ENCODE results near the gene SERPINI1. TPM values are rescaled to one million over a fixed set of nuclear protein-coding genes. Genes with fewer than 3 reads are reported as not detected.
A peak's percentile ranks its signal among the peaks of the same experiment; 100 is the strongest.

Gene SERPINI1
- total RNA-seq, 2 experiments from 2014 or later, result 1.2 to 1.7 TPM

- Mint-ChIP-seq H3K4me1 (ENCODE audit: low read depth) (peaks cover 9% of the 10 kb centered on the region), H3K36me3 (ENCODE audit: low read depth) (peaks cover 72% of the 10 kb centered on the region), H3K9me3 (ENCODE audit: insufficient read depth) (no peaks in the 10 kb centered on the region), H3K27me3 (ENCODE audit: low read depth) (no peaks in the 10 kb centered on the region), H3K4me3 (no peak overlapping the region), H3K27ac (no peak overlapping the region)
- ATAC-seq (no peak), DNase-seq (no peak)
- ChIA-PET CTCF (no interaction called here), POLR2A (no interaction called here)
Observed at GRCh38 chr3:167718582-167718981, 16.9 kb upstream of the SERPINI1 start.

- Mint-ChIP-seq H3K4me3 (no peak overlapping the region), H3K36me3 (ENCODE audit: low read depth) (peaks cover 49% of the 10 kb centered on the region), H3K4me1 (ENCODE audit: low read depth) (peaks cover 16% of the 10 kb centered on the region)
Observed at GRCh38 chr3:167723025-167723512, 12.5 kb upstream of the SERPINI1 start.

DNA sequence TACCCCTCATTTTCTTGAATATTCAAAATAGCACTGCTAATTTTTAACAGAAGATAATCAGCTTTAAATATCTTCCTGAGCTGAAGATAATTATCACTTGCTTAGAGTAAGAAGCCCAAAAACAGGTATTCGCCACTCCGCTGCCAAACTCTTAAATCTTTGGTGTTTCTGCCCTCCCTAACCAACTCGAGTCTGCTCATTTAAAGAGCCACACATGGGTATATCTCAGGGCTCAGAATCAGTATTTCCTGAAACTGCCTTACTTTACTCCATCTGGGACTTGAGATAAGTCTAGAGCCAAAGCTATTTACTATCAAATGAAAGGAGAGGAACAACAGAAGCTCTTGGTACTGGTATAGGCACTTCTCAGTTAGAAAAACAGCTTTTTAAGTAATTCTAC is 11.6 kb upstream of the SERPINI1 start:
- no peak for ATAC-seq
- peaks cover 22% of the 10 kb centered on the region for H3K4me1 Mint-ChIP-seq (ENCODE audit: low read depth)

More at GRCh38 chr3:167723025-167723512, 12.5 kb upstream of the SERPINI1 start:
- ChIA-PET CTCF (interaction anchor here (1.0 to 2.0 kb wide), 2 partner anchors 18 to 38 kb away, joined by 3 to 6 read pairs; no protein-coding TSS in a partner anchor), POLR2A (no interaction called here)
- ATAC-seq (no peak), DNase-seq (no peak)
- no peak overlapping the region for H3K27ac Mint-ChIP-seq
- H3K9me3 Mint-ChIP-seq (ENCODE audit: insufficient read depth), result no peaks in the 10 kb centered on the region
- no peaks in the 10 kb centered on the region for H3K27me3 Mint-ChIP-seq (ENCODE audit: low read depth)

DNA sequence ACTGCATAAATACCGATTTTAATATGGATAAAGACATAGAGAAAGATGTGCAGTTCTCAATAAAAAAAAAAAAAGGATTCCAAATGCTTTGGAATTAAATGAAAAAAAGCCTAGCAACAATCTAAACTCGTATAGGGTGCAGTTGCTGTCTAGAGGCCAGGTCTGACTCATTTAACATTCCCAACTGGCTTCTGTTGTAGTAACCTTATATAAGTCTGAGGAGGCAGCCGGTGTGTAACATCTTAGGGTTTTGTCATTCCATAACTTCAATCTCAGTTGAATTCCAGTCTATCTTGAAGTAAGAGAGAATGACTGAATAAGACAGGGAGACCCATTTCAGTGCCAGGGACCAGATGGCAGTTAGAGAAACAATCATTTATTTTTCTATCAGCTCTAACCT is 7.3 kb upstream of the SERPINI1 start:
- Mint-ChIP-seq H3K4me1 (ENCODE audit: low read depth) (peaks cover 42% of the 10 kb centered on the region), H3K27ac (no peak overlapping the region), H3K27me3 (ENCODE audit: low read depth) (no peaks in the 10 kb centered on the region), H3K4me3 (no peak overlapping the region), H3K9me3 (ENCODE audit: insufficient read depth) (no peaks in the 10 kb centered on the region), H3K36me3 (ENCODE audit: low read depth) (peaks cover 23% of the 10 kb centered on the region)
- ChIA-PET CTCF (no interaction called here), POLR2A (no interaction called here)
- DNase-seq (no peak), ATAC-seq (no peak)

More for the DNA sequence above, 11.6 kb upstream of the SERPINI1 start:
- ChIA-PET POLR2A (no interaction called here), CTCF (interaction anchor here (0.5 to 2.0 kb wide), 3 partner anchors 17 to 165 kb away, joined by 3 to 6 read pairs (median 3); no protein-coding TSS in a partner anchor)
- Mint-ChIP-seq H3K27ac (no peak overlapping the region), H3K36me3 (ENCODE audit: low read depth) (peaks cover 41% of the 10 kb centered on the region), H3K27me3 (ENCODE audit: low read depth) (no peaks in the 10 kb centered on the region), H3K4me3 (no peak overlapping the region), H3K9me3 (ENCODE audit: insufficient read depth) (no peaks in the 10 kb centered on the region)
- no peak for DNase-seq

GRCh38 chr3:167728632-167729323 is 6.7 kb upstream of the SERPINI1 start:
- Mint-ChIP-seq H3K9me3 (ENCODE audit: insufficient read depth) (no peaks in the 10 kb centered on the region), H3K36me3 (ENCODE audit: low read depth) (peaks cover 18% of the 10 kb centered on the region), H3K4me1 (ENCODE audit: low read depth) (peaks cover 46% of the 10 kb centered on the region), H3K27ac (no peak overlapping the region), H3K4me3 (no peak overlapping the region), H3K27me3 (ENCODE audit: low read depth) (no peaks in the 10 kb centered on the region)
- ATAC-seq, result no peak
- DNase-seq, result no peak
- CTCF ChIA-PET, result no interaction called here
- POLR2A ChIA-PET, result no interaction called here

DNA sequence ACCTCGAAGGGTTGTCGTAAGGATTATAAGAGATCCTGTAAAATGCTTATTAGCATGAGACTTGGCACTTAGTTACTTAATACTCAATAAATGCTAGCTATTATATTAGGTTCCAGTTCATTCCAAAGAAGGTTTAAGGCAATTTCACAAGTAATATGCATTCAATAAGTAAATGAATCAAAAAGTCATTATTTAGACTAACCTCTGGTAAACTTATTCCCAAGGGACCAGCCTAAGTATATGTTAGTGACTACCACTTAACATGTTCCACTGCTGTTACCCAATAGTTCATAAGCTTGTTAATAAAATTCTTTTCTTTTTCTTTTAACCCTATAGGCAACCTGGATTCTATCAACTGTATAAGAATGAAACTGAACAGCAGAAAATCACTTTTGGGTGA is 5.9 kb upstream of the SERPINI1 start:
- POLR2A ChIA-PET, result no interaction called here
- no peak for ATAC-seq
- Mint-ChIP-seq H3K9me3 (ENCODE audit: insufficient read depth) (no peaks in the 10 kb centered on the region), H3K36me3 (ENCODE audit: low read depth) (peaks cover 12% of the 10 kb centered on the region), H3K27ac (no peak overlapping the region), H3K27me3 (ENCODE audit: low read depth) (no peaks in the 10 kb centered on the region), H3K4me3 (no peak overlapping the region), H3K4me1 (ENCODE audit: low read depth) (peaks cover 46% of the 10 kb centered on the region)
- CTCF ChIA-PET, result interaction anchor here (1.5 to 2.2 kb wide), 2 partner anchors 11 to 349 kb away, joined by 6 read pairs; partner anchors contain the start of gene ZBBX
- DNase-seq, result no peak

GRCh38 chr3:167731393-167731792 is 4.1 kb upstream of the SERPINI1 start:
- H3K36me3 Mint-ChIP-seq (ENCODE audit: low read depth), result peaks cover 8% of the 10 kb centered on the region
- no peak overlapping the region for H3K4me3 Mint-ChIP-seq
- H3K27ac Mint-ChIP-seq, result no peak overlapping the region
- ChIA-PET CTCF (interaction anchor here (2.2 kb wide), 1 partner anchor 9 kb away, joined by 6 read pairs; no protein-coding TSS in a partner anchor), POLR2A (no interaction called here)
- DNase-seq, result no peak
- ATAC-seq, result no peak
- H3K9me3 Mint-ChIP-seq (ENCODE audit: insufficient read depth), result no peaks in the 10 kb centered on the region
- H3K27me3 Mint-ChIP-seq (ENCODE audit: low read depth), result no peaks in the 10 kb centered on the region
- H3K4me1 Mint-ChIP-seq (ENCODE audit: low read depth), result peaks cover 46% of the 10 kb centered on the region

GRCh38 chr3:167732313-167733065 is 3.0 kb upstream of the SERPINI1 start:
- ATAC-seq (no peak), DNase-seq (no peak)
- Mint-ChIP-seq H3K4me3 (no peak overlapping the region), H3K36me3 (ENCODE audit: low read depth) (peaks cover 8% of the 10 kb centered on the region), H3K27me3 (ENCODE audit: low read depth) (no peaks in the 10 kb centered on the region), H3K27ac (no peak overlapping the region), H3K4me1 (ENCODE audit: low read depth) (peaks cover 42% of the 10 kb centered on the region), H3K9me3 (ENCODE audit: insufficient read depth) (no peaks in the 10 kb centered on the region)
- CTCF ChIA-PET, result no interaction called here
- POLR2A ChIA-PET, result no interaction called here

GRCh38 chr3:167733961-167734497 is 1.5 kb upstream of the SERPINI1 start:
- ATAC-seq, result no peak
- Mint-ChIP-seq H3K4me3 (no peak overlapping the region), H3K36me3 (ENCODE audit: low read depth) (peaks cover 8% of the 10 kb centered on the region), H3K9me3 (ENCODE audit: insufficient read depth) (no peaks in the 10 kb centered on the region), H3K27ac (no peak overlapping the region), H3K27me3 (ENCODE audit: low read depth) (no peaks in the 10 kb centered on the region), H3K4me1 (ENCODE audit: low read depth) (peaks cover 38% of the 10 kb centered on the region)
- peak; percentile 32 for DNase-seq
- ChIA-PET CTCF (no interaction called here), POLR2A (interaction anchor here (1.0 kb wide), 1 partner anchor 31 kb away, joined by 3 read pairs; no protein-coding TSS in a partner anchor)

- no peak within 1 kb of the TSS for H3K27ac Mint-ChIP-seq
- peak; percentile 98 for DNase-seq
- H3K36me3 Mint-ChIP-seq (ENCODE audit: low read depth), result peaks cover 8% of the 10 kb centered on the region
- peak; percentile 90 for ATAC-seq
- no peaks in the 10 kb centered on the region for H3K9me3 Mint-ChIP-seq (ENCODE audit: insufficient read depth)
- no peak within 1 kb of the TSS for H3K4me3 Mint-ChIP-seq
- no peaks in the 10 kb centered on the region for H3K27me3 Mint-ChIP-seq (ENCODE audit: low read depth)
- ChIA-PET CTCF (interaction anchor here (1.6 to 3.1 kb wide), 3 partner anchors 9 to 49 kb away, joined by 5 to 13 read pairs (median 7); no protein-coding TSS in a partner anchor), POLR2A (interaction anchor here (0.5 to 1.0 kb wide), 2 partner anchors 14 to 31 kb away, joined by 3 read pairs; no protein-coding TSS in a partner anchor)
- H3K4me1 Mint-ChIP-seq (ENCODE audit: low read depth), result peaks cover 34% of the 10 kb centered on the region
Observed at GRCh38 chr3:167734498-167735232, 856 bp upstream of the SERPINI1 start, which contains the start of gene PDCD10. Gene PDCD10, minus strand, starts transcription at chr3:167734892. Its CDS starts 14,735 bp downstream, at chr3:167720157.

- H3K4me3 Mint-ChIP-seq, result no peak overlapping the region
- H3K4me1 Mint-ChIP-seq (ENCODE audit: low read depth), result peaks cover 32% of the 10 kb centered on the region
- no peaks in the 10 kb centered on the region for H3K9me3 Mint-ChIP-seq (ENCODE audit: insufficient read depth)
- H3K27me3 Mint-ChIP-seq (ENCODE audit: low read depth), result no peaks in the 10 kb centered on the region
- DNase-seq (no peak), ATAC-seq (no peak)
- ChIA-PET CTCF (interaction anchor here (0.6 to 3.1 kb wide), 6 partner anchors 8 to 1951 kb away, joined by 3 to 13 read pairs (median 4); no protein-coding TSS in a partner anchor), POLR2A (interaction anchor here (1.0 kb wide), 1 partner anchor 23 kb away, joined by 4 read pairs; no protein-coding TSS in a partner anchor)
- H3K36me3 Mint-ChIP-seq (ENCODE audit: low read depth), result peaks cover 8% of the 10 kb centered on the region
- no peak overlapping the region for H3K27ac Mint-ChIP-seq
Observed at GRCh38 chr3:167736264-167736787, 805 bp downstream of the SERPINI1 start.

All from activated CD8-positive, alpha-beta T cell treated with anti-CD3 and anti-CD28 coated beads, Interleukin-2, amount 10 ng/mL, durations not matched to agents 7 days and 5 days (primary cell).